SKM-1 (cell line): Measurements from ENCODE around the gene NMRAL1.
A peak's percentile ranks its signal among the peaks of the same experiment; 100 is the strongest.

ENCODE experiments used
- DNase-seq: peaks from one replicate; lab custom pipeline; 2025; ENCODE audit not compliant: unreplicated experiment; lab: John Stamatoyannopoulos, UW

The NMRAL1 gene

GRCh38 chr16:4505356-4506147 lies 31.1 kb upstream of the NMRAL1 start:
- peak; percentile 95 for DNase-seq

- DNase-seq: no peak
Observed at GRCh38 chr16:4501071-4501478, 26.6 kb upstream of the NMRAL1 start.

GRCh38 chr16:4500272-4500671 lies 25.8 kb upstream of the NMRAL1 start:
- DNase-seq: no peak

GRCh38 chr16:4499196-4499555 lies 24.8 kb upstream of the NMRAL1 start:
- no peak for DNase-seq

GRCh38 chr16:4498546-4499195 lies 24.2 kb upstream of the NMRAL1 start:
- DNase-seq: no peak

- DNase-seq: no peak
Observed at GRCh38 chr16:4496305-4496704, 21.9 kb upstream of the NMRAL1 start.

- no peak for DNase-seq
Observed at GRCh38 chr16:4495766-4496165, 21.3 kb upstream of the NMRAL1 start.

- no peak for DNase-seq
Observed at GRCh38 chr16:4494746-4495490, 20.5 kb upstream of the NMRAL1 start.

GRCh38 chr16:4491898-4492297 lies 17.5 kb upstream of the NMRAL1 start:
- no peak for DNase-seq

- no peak for DNase-seq
Observed at GRCh38 chr16:4489030-4489429, 14.6 kb upstream of the NMRAL1 start.

- DNase-seq: no peak
Observed at GRCh38 chr16:4488499-4488967, 14.1 kb upstream of the NMRAL1 start.

GRCh38 chr16:4487955-4488498 lies 13.6 kb upstream of the NMRAL1 start:
- no peak for DNase-seq

GRCh38 chr16:4486126-4486893 lies 11.9 kb upstream of the NMRAL1 start:
- DNase-seq: no peak

- DNase-seq: no peak
Observed at GRCh38 chr16:4481963-4482362, 7.5 kb upstream of the NMRAL1 start.

GRCh38 chr16:4481526-4481925 lies 7.1 kb upstream of the NMRAL1 start:
- DNase-seq: no peak

GRCh38 chr16:4477966-4478365 lies 3.5 kb upstream of the NMRAL1 start:
- peak; percentile 46 for DNase-seq

- peak; percentile 81 for DNase-seq
Observed at GRCh38 chr16:4475880-4476788, 1.7 kb upstream of the NMRAL1 start, which contains the start of gene HMOX2. Gene HMOX2, plus strand, starts transcription at chr16:4476398. Its CDS starts 29,127 bp downstream, at chr16:4505525.

GRCh38 chr16:4472880-4473279 lies 1.5 kb downstream of the NMRAL1 start:
- DNase-seq: no peak

GRCh38 chr16:4471869-4472268 lies 2.6 kb downstream of the NMRAL1 start:
- DNase-seq: no peak

GRCh38 chr16:4468972-4469371 lies 5.5 kb downstream of the NMRAL1 start:
- no peak for DNase-seq
